ENCODE results near the gene VSTM4.

VSTM4 gene

GRCh38 chr10:49152663-49153062, 37.3 kb upstream of the VSTM4 start:
- TF ChIP-seq YY1 (IDR thresholded peaks at IDR 0.05; ENCODE audit: insufficient read depth, insufficient read length) (no peak), SUZ12 (IDR thresholded peaks at IDR 0.05; ENCODE audit: extremely low read depth, insufficient read depth, insufficient read length) (no peak), ZNF274 (IDR thresholded peaks at IDR 0.05; ENCODE audit: low read depth, low read length) (no peak)
- Histone ChIP-seq H3K9me3 (ENCODE audit: insufficient read depth, low read length) (no peaks in the 10 kb centered on the region), H3K27me3 (ENCODE audit: insufficient read depth, insufficient read length) (no peaks in the 10 kb centered on the region), H3K4me1 (ENCODE audit: insufficient read depth, insufficient read length) (no peaks in the 10 kb centered on the region), H3K36me3 (ENCODE audit: insufficient read depth, insufficient read length, low read length) (no peaks in the 10 kb centered on the region), H3K4me3 (ENCODE audit: insufficient read length, low read depth) (no peak overlapping the region), H3K9ac (ENCODE audit: insufficient read length, low read depth) (no peak overlapping the region)
- no peak for DNase-seq (ENCODE audit: low read depth, low spot score)

GRCh38 chr10:49152037-49152436, 36.7 kb upstream of the VSTM4 start:
- Histone ChIP-seq H3K9ac (ENCODE audit: insufficient read length, low read depth) (no peak overlapping the region), H3K36me3 (ENCODE audit: insufficient read depth, insufficient read length, low read length) (no peaks in the 10 kb centered on the region), H3K4me3 (ENCODE audit: insufficient read length, low read depth) (no peak overlapping the region), H3K27me3 (ENCODE audit: insufficient read depth, insufficient read length) (no peaks in the 10 kb centered on the region), H3K4me1 (ENCODE audit: insufficient read depth, insufficient read length) (no peaks in the 10 kb centered on the region), H3K9me3 (ENCODE audit: insufficient read depth, low read length) (no peaks in the 10 kb centered on the region)
- no peak for DNase-seq (ENCODE audit: low read depth, low spot score)
- TF ChIP-seq ZNF274 (IDR thresholded peaks at IDR 0.05; ENCODE audit: low read depth, low read length) (no peak), SUZ12 (IDR thresholded peaks at IDR 0.05; ENCODE audit: extremely low read depth, insufficient read depth, insufficient read length) (no peak), YY1 (IDR thresholded peaks at IDR 0.05; ENCODE audit: insufficient read depth, insufficient read length) (no peak)

- H3K27me3 ChIP-seq (ENCODE audit: insufficient read depth, insufficient read length), result no peaks in the 10 kb centered on the region
- no peaks in the 10 kb centered on the region for H3K36me3 ChIP-seq (ENCODE audit: insufficient read depth, insufficient read length, low read length)
- TF ChIP-seq ZNF274 (IDR thresholded peaks at IDR 0.05; ENCODE audit: low read depth, low read length) (no peak), SUZ12 (IDR thresholded peaks at IDR 0.05; ENCODE audit: extremely low read depth, insufficient read depth, insufficient read length) (no peak), YY1 (IDR thresholded peaks at IDR 0.05; ENCODE audit: insufficient read depth, insufficient read length) (no peak)
- H3K9ac ChIP-seq (ENCODE audit: insufficient read length, low read depth), result no peak overlapping the region
- H3K4me1 ChIP-seq (ENCODE audit: insufficient read depth, insufficient read length), result no peaks in the 10 kb centered on the region
- DNase-seq (ENCODE audit: low read depth, low spot score), result no peak
- H3K4me3 ChIP-seq (ENCODE audit: insufficient read length, low read depth), result no peak overlapping the region
- no peaks in the 10 kb centered on the region for H3K9me3 ChIP-seq (ENCODE audit: insufficient read depth, low read length)
Measured at GRCh38 chr10:49151481-49151880, 36.2 kb upstream of the VSTM4 start.

- H3K9me3 ChIP-seq (ENCODE audit: insufficient read depth, low read length), result no peaks in the 10 kb centered on the region
- DNase-seq (ENCODE audit: low read depth, low spot score), result no peak
- H3K9ac ChIP-seq (ENCODE audit: insufficient read length, low read depth), result no peak overlapping the region
- H3K4me3 ChIP-seq (ENCODE audit: insufficient read length, low read depth), result no peak overlapping the region
- no peaks in the 10 kb centered on the region for H3K27me3 ChIP-seq (ENCODE audit: insufficient read depth, insufficient read length)
- no peaks in the 10 kb centered on the region for H3K36me3 ChIP-seq (ENCODE audit: insufficient read depth, insufficient read length, low read length)
- H3K4me1 ChIP-seq (ENCODE audit: insufficient read depth, insufficient read length), result no peaks in the 10 kb centered on the region
- TF ChIP-seq YY1 (IDR thresholded peaks at IDR 0.05; ENCODE audit: insufficient read depth, insufficient read length) (no peak), ZNF274 (IDR thresholded peaks at IDR 0.05; ENCODE audit: low read depth, low read length) (no peak), SUZ12 (IDR thresholded peaks at IDR 0.05; ENCODE audit: extremely low read depth, insufficient read depth, insufficient read length) (no peak)
Measured at GRCh38 chr10:49151025-49151445, 35.7 kb upstream of the VSTM4 start.

GRCh38 chr10:49150426-49150825, 35.1 kb upstream of the VSTM4 start:
- no peaks in the 10 kb centered on the region for H3K4me1 ChIP-seq (ENCODE audit: insufficient read depth, insufficient read length)
- TF ChIP-seq YY1 (IDR thresholded peaks at IDR 0.05; ENCODE audit: insufficient read depth, insufficient read length), result no peak
- no peak for TF ChIP-seq SUZ12 (IDR thresholded peaks at IDR 0.05; ENCODE audit: extremely low read depth, insufficient read depth, insufficient read length)
- no peak for TF ChIP-seq ZNF274 (IDR thresholded peaks at IDR 0.05; ENCODE audit: low read depth, low read length)
- no peaks in the 10 kb centered on the region for H3K36me3 ChIP-seq (ENCODE audit: insufficient read depth, insufficient read length, low read length)
- no peaks in the 10 kb centered on the region for H3K27me3 ChIP-seq (ENCODE audit: insufficient read depth, insufficient read length)
- no peak overlapping the region for H3K4me3 ChIP-seq (ENCODE audit: insufficient read length, low read depth)
- H3K9me3 ChIP-seq (ENCODE audit: insufficient read depth, low read length), result no peaks in the 10 kb centered on the region
- H3K9ac ChIP-seq (ENCODE audit: insufficient read length, low read depth), result no peak overlapping the region
- no peak for DNase-seq (ENCODE audit: low read depth, low spot score)

- H3K9me3 ChIP-seq (ENCODE audit: insufficient read depth, low read length), result no peaks in the 10 kb centered on the region
- H3K4me1 ChIP-seq (ENCODE audit: insufficient read depth, insufficient read length), result no peaks in the 10 kb centered on the region
- TF ChIP-seq YY1 (IDR thresholded peaks at IDR 0.05; ENCODE audit: insufficient read depth, insufficient read length) (no peak), ZNF274 (IDR thresholded peaks at IDR 0.05; ENCODE audit: low read depth, low read length) (no peak), SUZ12 (IDR thresholded peaks at IDR 0.05; ENCODE audit: extremely low read depth, insufficient read depth, insufficient read length) (no peak)
- no peaks in the 10 kb centered on the region for H3K27me3 ChIP-seq (ENCODE audit: insufficient read depth, insufficient read length)
- no peaks in the 10 kb centered on the region for H3K36me3 ChIP-seq (ENCODE audit: insufficient read depth, insufficient read length, low read length)
- no peak overlapping the region for H3K9ac ChIP-seq (ENCODE audit: insufficient read length, low read depth)
- no peak overlapping the region for H3K4me3 ChIP-seq (ENCODE audit: insufficient read length, low read depth)
- no peak for DNase-seq (ENCODE audit: low read depth, low spot score)
Measured at GRCh38 chr10:49149881-49150280, 34.6 kb upstream of the VSTM4 start.

GRCh38 chr10:49144058-49144720, 28.9 kb upstream of the VSTM4 start:
- no peak for DNase-seq (ENCODE audit: low read depth, low spot score)
- Histone ChIP-seq H3K27me3 (ENCODE audit: insufficient read depth, insufficient read length) (no peaks in the 10 kb centered on the region), H3K4me1 (ENCODE audit: insufficient read depth, insufficient read length) (peaks cover 10% of the 10 kb centered on the region), H3K9ac (ENCODE audit: insufficient read length, low read depth) (no peak overlapping the region), H3K36me3 (ENCODE audit: insufficient read depth, insufficient read length, low read length) (no peaks in the 10 kb centered on the region), H3K4me3 (ENCODE audit: insufficient read length, low read depth) (no peak overlapping the region), H3K9me3 (ENCODE audit: insufficient read depth, low read length) (no peaks in the 10 kb centered on the region)
- TF ChIP-seq SUZ12 (IDR thresholded peaks at IDR 0.05; ENCODE audit: extremely low read depth, insufficient read depth, insufficient read length), result no peak
- TF ChIP-seq YY1 (IDR thresholded peaks at IDR 0.05; ENCODE audit: insufficient read depth, insufficient read length), result no peak
- TF ChIP-seq ZNF274 (IDR thresholded peaks at IDR 0.05; ENCODE audit: low read depth, low read length), result no peak

Data from NT2/D1 (cell line).